Measurements from ENCODE around the gene HNRNPAB.

HNRNPAB gene

DNA sequence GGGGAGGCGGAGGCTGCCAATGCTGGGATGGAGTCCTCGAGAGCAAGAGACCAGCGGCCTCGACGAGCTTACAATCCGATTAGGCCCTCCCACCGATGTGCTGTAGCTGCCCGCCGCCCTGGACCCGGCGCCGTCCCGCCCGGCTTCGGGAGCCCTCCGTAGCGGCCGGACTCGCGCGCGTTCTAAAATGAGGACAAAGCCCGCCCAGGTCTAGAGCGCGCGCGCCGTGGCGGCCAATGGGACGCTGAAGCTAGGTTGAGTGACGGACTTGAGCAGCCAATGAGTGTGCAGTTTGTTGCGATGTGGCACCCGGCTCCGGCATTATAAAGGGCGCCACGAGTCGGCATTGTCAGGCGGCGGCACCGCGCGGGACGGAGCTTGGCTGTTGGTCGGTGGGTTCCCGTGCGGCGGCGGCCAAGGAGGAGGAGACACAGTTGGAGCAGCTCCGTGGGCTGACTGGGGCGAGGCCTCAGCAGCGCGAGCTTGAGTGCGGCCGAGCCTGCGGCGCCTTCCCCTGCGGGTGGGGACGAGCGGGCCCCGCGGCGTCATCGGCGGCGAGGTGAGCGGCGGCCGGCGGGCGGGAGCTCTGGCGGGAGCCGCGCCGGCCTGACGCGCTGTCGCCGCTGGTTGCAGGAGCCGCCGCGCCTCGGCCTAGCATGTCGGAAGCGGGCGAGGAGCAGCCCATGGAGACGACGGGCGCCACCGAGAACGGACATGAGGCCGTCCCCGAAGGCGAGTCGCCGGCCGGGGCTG, at the start of gene HNRNPAB:
TSS of gene HNRNPAB (plus strand) at position 352 of the 753 bp plus-strand sequence. CDS start at position 657, 305 bp downstream.
- DNase-seq (ENCODE audit: low read depth in 2 of 2) = peak; percentile 93 to 94

DNA sequence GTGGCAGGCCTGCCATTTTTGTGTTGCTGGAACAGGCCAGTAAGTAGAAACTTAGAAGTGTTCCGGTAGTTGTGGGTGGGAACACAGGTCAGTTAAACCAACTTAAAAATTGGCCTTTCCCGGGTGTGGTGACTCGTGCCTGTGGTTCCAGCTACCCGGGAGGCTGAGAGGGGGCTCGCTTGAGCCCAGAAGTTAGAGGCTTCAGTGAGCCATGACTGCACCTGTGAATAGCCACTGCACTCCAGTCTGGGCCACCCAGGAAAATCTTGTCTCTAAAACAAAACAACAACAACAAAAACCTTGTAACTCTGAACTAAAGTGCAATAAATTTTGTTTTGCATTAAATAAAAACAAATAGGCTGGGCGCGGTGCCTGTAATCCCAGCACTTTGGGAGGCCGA, 49.3 kb upstream of the HNRNPAB start:
- DNase-seq (ENCODE audit: low read depth in 2 of 2) = no peak

DNA sequence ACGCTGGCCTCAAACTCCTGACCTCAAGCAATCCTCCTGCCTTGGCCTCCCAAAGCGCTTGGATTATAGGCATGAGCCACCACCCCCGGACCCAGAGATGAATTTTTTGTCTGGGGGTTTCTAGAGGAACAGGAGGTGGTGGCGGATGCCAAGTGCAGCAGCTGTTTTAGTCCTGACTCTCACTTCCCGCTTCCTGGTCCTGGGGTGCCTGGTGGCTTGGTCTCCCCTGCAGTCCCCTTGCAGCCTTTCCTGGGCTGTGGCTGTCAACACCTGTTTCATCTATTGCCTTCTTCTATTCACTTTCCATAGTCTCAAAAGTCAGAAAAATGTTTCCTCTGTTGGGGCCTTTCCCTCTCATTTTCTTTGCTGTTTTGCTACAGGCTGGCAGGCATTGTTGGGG, 44.2 kb upstream of the HNRNPAB start:
- DNase-seq (ENCODE audit: low read depth in 2 of 2) = no peak

DNA sequence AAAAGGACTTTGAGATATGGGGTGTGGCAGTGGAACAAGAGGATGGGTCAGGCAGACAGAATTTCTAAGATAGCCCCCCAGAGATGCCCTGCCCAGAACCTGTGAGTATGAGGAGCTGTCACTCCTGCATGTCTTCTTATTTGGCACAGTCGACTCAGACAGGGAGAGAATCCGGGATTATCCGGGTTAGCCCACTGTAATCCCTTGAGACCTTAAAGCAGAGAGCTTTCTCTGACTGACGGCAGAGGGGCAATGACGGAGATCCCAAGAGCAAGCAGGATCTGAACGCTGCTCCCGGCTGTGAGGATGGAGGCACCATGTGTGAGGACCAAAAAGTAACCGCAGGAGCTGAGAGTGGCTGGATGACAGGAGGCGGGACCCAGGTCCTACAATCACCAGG, 41.9 kb upstream of the HNRNPAB start:
- no peak for DNase-seq (ENCODE audit: low read depth in 2 of 2)

DNA sequence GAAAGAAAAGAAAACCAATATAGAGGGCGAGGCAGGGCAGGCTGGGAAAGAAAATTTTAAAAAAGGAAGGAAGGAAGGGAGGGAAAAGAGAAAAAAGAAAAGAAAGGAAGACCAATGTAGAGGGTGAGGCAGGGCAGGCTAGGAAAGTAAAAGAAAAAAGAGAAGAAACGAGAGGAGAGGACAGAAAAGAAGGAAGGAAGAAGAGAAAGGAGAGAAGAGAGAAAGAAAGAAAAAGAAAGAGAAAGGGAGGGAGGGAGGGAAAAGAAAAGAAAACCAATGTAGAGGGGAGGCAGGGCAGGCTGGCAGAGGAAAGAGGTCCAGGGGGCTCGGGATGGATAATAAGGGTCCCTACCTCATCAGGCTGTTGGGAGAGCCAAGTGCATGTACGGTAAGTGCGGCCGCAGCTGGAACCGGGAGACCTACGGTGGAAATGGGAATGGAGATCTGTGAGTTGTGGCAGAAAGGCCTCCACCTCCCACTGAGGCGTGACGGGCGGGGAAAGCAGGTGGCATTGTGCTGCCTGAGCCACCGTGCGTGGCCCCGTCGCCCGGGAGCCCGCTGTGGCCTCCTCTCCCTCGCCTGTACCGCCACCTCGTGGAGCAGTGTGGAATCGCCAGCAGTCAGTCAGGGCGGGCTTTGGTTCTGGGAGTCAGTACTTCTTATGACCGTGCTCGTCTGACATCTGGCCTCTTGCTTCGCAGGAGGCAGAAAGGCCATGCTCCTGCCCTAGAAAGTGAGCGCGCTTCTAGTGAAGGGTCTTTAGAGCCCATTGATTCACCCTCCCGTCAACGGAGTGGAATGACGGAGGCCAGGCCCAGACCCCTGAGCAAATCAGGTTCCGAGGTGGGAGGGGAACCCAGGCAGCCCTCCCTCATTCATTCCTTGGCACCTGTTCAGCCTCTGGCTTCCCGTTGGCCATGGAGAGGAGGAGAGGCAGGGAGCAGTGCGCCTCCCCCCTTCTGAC, 40.3 kb upstream of the HNRNPAB start:
- DNase-seq (ENCODE audit: low read depth in 2 of 2) = peak; percentile 89 to 93

DNA sequence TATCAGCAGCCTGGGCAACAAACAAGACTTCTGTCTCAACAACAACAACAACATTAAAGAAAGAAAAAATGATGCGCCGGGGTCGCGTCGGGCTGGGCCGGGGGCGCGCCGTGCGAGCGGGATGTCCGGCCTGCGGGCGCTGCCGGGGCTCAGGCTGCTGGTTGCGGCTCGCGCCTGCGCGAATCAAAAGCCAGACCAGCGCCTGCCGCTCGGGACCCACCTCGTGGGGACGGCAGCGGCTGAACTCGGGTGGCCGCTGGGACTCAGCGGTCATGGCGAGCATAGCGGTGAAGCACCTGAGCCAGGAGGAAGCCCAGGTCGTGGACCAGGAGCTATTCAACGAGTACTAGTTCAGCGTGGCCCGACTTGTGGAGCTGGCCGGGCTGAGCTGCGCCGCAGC, 38.8 kb upstream of the HNRNPAB start:
- no peak for DNase-seq (ENCODE audit: low read depth in 2 of 2)

DNA sequence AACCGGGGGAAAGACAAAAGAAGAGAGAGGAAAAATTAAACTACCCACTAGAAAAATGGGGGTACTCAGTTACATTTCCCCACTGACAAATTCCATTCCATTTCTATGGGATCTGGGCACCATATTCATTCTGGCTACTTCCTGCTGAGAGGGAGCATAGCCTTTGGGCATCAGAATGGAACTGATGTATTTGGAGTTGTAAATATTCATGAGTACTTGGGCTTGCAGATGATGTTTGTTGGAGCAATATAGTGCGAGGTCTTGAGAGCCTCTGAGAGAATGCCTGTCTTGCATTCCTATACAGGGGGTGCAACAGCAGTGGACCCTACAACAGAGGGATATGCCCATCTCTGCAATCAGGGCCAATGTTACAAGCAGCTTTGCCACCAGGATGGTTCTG, 33.9 kb upstream of the HNRNPAB start:
- DNase-seq (ENCODE audit: low read depth in 2 of 2) = no peak

DNA sequence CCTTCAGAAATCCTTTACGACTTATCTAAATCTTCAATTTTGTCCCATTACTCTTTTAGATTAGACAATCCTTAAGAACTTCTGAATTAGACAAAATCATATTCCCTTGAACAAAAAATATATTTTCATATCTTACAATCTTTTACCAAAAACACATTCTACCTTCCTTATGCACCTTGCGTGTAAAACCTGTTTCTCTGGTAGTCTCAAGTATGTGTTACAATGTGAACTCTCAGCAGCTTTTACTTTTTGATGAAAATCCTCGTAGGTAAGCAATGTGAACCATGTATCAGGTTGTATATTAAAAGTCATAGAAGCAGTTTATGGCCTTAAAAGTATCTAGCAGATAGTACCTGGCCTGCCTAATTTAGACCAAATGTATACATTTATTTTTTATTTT, 29.9 kb upstream of the HNRNPAB start:
- no peak for DNase-seq (ENCODE audit: low read depth in 2 of 2)

DNA sequence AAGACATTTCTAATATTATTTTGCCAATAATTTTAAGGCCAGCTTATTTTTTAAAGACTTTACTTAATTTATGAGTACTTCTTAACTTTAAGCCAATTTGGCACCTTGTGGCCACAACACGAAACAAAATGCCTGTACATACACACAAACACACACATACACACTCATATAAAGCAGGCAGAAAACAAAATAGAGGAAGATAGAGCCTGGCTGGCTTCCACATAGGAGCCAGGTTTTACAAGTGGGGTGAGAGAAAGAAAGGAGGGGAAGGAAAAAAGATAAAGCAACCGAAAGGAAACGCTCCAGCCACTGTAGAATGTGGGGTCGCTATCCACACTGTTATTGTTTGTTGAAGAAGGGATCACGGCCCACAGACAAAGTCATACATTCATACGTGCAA, 27.5 kb upstream of the HNRNPAB start:
- DNase-seq (ENCODE audit: low read depth in 2 of 2) = no peak

DNA sequence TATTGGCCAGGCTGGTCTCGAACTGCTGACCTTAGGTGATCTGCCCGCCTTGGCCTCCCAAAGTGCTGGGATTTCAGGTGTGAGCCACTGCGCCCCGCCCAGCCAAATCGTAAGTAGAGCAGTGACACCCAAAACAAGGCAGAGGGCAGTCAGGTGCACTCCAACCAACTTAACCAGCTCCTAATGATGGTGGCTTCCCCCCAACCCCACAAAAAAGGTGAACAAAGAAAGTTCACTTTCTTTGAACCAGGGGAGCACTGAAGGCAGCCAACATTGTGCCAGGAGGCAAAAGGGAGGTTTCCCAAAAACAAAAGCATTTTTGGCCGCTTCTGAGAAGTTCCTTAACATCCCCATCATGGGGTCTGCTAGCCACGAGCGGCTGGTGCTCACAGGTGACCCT, 26.8 kb upstream of the HNRNPAB start:
- DNase-seq (ENCODE audit: low read depth in 2 of 2) = no peak

DNA sequence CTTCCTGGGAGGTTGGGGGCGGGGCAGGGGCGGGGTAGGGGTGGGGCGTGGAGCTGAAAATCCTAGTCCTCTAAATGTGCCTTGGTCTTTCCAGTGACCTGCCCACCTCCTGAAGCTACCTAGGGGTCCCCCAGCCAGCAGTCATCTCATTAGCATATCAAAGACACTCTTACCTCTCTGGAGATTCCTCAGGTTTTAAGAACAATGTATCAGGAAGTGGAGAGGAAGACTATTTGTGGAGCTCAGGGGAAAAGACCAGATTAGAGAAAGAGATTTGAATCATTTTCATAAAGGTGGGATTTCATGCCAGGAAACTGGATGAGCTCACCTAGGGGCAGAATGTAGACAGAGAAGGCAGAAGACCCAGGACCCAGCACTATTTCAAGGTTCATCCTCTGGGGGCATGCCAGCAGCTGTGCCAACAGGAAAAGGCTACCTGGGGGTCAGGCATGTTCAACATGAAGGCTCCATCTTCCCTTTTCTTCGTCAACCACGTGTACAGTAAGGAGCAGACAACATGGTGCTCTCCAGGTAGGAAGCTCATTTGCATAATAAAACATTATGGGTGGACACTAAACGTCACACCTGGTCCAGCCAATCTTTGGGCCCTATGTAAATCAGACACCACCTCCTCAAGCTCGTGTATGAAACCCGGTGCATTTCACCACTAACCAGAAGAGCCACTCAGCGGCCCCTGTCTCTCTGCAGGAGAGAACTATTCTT, 24.0 kb upstream of the HNRNPAB start:
- no peak for DNase-seq (ENCODE audit: low read depth in 2 of 2)

DNA sequence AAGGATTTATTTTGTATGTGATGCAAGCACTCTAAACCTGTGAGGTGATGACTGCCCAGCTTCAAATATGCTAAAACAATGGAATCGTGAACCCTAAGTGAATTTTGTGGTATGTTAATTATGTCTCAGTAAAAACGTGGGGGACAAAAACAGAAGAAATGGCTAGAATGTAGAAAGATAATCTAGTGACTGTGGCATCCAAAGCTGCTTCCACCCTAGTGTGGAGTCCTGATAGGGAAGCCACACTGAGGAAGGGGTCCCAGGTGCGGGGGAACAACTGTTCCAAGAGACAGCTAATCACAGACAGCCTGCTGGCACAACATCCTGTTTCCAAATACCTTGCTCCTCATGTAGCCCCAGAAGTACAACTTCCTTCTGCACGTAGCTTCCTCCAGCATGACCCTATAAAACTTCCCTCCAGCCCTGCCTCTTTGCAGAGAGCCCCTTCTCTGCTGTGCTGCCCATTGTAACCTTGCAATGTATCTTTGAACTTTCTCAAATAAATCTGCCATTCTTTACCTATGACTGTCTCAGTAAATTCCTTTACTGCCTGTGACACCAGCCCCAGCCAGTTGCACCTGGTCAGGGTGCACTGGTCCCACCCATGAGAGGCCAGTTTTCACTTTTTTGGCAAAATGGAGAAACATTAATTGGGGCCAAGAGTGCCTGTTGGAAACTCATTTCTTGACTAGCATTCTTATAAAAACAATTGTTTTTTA, 22.0 kb upstream of the HNRNPAB start:
- DNase-seq (ENCODE audit: low read depth in 2 of 2) = no peak

DNA sequence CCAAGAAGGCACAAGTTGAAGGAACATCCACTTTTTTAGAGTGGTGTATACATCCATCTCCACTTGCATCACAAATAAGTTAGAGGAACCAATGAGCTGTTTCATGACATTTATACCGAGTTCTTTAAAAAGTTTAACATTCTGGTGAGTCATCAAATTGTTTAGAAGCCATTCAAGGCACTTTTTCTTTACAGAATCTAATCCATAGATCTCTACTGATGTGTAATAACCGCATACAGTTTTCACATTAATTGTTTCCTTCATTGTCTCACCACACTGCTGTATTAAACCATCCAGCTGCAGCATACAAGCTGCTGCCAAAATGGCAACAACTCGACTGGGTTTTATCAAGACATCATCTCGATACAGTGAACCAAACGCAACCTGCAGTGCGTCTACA, 17.9 kb upstream of the HNRNPAB start:
- no peak for DNase-seq (ENCODE audit: low read depth in 2 of 2)

DNA sequence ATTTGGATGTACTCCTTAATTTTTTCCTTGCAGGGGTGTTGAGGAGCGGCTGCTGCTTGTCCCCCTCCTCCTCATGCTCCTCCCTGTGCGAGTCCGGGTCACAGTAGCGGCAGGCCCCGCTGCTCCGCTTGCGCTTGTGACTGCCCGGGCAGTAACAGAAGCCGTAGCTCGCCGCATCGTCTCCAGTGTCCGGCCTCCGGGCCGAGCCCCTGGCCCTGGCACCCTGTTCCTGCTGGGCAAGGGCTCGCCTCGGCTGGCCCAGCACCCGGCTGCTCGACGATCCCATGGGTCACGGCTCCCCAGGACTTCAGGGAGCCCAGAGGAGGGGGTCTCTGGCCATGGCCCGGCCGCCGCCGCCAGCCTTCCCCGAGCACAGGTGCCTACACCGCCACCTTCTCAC, 17.3 kb upstream of the HNRNPAB start, which contains the start of gene GMCL2:
TSS of gene GMCL2 (minus strand) at position 358 of the 400 bp plus-strand sequence. CDS start at position 286, 72 bp downstream.
- DNase-seq (ENCODE audit: low read depth in 2 of 2) = no peak

DNA sequence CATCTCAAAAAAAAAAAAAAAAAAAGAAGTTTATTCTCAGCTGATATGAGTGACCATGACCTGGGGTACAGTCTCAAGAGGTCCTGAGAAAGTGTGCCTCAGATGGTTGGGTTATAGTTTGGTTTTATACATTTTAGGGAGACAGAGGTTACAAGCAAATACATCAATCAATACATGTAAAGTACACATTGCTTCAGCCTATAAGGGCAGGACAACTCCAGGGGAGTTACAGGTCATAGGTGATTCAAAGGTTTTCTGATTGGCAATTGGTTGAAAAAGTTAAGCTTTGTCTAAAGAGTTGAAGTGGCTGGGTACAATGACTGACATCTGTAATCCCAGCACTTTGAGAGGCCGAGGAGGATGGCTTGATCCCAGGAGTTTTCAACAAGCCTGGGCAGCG, 14.9 kb upstream of the HNRNPAB start:
- DNase-seq (ENCODE audit: low read depth in 2 of 2) = no peak

DNA sequence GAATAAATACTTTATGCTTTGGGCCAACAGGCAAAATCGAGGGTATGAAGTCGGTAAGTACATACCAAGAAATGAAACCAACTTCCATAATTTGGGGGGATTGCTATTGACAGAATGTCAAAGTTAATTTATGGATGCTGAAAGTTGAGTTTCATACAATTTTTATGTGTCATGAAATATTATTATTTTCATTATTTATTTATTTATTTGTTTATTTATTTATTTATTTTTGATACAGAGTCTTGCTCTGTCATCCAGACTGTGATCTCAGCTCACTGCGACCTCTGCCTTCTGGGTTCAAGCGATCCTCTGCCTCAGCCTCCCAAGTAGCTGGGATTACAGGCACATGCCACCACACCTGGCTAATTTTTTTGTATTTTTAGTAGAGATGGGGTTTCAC, 12.7 kb upstream of the HNRNPAB start:
- no peak for DNase-seq (ENCODE audit: low read depth in 2 of 2)

DNA sequence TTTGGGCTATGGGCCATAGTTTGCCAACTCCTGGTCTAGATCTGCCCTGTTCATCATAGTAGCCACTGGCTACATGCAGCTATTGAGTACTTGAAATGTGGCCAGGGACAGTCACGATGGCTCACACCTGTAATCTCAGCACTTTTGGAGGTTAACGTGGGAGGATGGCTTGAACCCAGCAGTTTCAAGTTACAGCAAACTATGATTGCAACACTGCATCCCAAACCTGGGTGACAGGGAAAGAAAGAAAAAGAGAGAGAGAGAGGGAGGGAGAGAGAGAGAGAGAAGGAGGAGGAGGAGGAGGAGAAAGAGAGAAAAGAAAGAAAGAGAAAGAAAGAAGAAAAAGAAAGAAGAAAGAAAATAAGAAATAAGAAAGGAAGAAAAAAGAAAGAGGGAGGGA, 12.1 kb upstream of the HNRNPAB start:
- DNase-seq (ENCODE audit: low read depth in 2 of 2) = no peak

DNA sequence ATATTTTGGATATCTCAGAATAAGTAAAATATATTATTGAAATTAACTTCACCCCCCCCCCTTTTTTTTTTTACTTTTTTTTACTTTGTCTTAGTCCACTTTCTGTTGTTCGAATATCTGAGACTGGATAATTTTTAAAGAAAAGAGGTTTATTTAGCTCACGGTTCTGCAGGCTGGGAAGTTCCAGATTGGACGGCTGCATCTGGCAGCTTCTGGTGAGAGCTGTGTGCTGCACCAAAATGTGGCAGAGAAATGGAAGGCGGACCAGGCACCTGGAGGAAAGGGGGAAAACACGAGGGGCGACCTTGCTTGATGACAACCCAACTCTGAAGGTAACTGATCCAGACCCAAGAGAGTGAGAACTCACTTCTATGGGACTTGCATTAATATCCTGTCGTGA, 11.5 kb upstream of the HNRNPAB start:
- no peak for DNase-seq (ENCODE audit: low read depth in 2 of 2)

DNA sequence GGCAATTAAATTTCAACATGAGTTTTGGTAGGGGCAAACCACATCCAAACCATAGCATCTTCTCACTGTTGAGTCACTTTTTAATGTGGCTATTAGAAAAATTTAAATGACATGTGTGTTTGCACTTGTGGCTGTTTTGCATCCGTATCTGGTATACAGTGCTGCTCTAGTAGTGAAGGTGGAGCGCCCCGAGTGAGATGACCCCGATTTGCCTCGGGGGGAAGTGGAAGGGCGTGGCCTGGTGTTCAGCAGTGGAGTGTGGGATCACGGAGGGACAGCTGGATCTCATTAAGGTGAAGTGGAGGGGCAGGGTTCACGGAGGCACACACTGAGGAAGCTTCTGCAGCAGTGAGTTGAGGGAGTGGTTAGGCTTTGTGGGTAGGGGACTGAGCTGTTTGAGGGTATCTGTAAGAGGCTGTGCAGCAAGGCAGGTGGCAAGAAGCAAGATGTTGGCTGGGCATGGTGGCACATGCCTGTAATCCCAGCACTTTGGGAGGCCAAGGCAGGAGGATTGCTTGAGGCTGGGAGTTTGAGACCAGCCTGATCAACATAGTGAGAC, 11.0 kb upstream of the HNRNPAB start:
- DNase-seq (ENCODE audit: low read depth in 2 of 2) = no peak

DNA sequence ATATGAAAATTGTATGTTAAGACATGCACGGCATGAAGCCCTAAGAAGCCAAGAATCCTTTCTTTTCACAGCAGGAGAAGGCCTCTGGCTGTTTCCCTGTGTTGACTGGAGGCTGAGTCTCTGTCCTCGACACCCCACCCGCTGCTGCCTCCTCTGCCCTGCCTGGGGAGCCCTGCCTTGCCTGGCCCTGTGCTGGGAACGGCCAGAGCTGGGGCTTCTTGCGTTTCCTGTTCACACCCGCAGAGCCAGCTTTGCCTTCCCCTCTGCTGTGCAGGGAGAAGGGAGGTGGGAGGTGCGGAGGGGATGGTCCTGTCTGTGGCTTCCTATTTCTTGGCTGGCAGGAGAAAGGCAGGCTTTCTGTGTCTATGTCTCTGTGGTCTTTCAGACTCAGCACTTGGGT, 10.3 kb upstream of the HNRNPAB start:
- no peak for DNase-seq (ENCODE audit: low read depth in 2 of 2)

DNA sequence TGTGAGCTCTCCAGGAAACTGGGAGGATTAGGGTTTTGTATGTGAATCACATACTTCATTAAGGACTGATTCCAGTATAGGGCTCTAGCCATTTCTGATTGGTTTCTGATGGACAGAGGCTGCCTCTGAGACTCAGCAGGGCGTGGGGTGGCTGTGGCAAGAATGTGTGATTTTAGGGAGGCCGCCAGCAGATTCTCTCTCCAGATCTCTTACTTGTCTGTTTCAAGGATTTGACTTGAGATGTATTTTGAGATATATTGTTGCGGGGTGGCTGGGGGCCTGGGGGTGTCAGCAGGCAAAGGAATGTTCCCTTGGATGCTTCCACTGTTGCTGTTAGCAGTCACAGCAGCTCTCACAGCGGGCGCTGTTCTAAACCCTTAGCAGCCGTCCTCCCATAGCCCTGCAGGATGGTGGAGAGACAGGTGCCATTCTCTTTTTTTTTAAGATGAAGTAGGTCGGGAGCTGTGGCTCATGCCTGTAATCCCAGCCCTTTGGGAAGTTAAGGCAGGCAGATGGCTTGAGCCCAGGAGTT, 8.0 kb upstream of the HNRNPAB start:
- no peak for DNase-seq (ENCODE audit: low read depth in 2 of 2)
